Measurements from ENCODE around the gene UBL7. TPM values are rescaled to one million over a fixed set of nuclear protein-coding genes. Genes with fewer than 3 reads are reported as not detected.
A peak's percentile ranks its signal among the peaks of the same experiment; 100 is the strongest.

The UBL7 gene
- total RNA-seq, 1 donor: 42.7 TPM

DNA sequence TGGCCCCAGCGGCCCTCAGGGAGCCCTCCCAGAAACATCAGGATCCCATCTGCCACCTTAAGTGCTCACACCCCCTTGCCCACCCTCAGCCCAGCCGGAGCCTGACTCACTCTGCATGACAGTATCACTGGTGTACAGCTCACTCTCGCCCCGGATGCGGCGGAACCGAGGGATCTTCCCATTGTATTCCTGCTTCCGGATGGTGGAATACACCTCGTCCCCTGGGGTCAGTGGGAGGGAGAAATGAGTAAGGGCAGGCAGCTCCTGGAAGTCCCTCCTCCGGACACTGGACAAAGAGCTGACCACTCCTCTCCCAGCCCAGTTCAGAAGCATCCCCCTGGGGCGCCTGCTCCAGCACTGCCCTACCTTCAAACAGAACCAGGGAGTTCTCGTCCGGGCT, 43.7 kb downstream of the UBL7 start:
- DNase-seq (ENCODE audit: low read depth): peak; percentile 36
- TF ChIP-seq, protein P1, sequence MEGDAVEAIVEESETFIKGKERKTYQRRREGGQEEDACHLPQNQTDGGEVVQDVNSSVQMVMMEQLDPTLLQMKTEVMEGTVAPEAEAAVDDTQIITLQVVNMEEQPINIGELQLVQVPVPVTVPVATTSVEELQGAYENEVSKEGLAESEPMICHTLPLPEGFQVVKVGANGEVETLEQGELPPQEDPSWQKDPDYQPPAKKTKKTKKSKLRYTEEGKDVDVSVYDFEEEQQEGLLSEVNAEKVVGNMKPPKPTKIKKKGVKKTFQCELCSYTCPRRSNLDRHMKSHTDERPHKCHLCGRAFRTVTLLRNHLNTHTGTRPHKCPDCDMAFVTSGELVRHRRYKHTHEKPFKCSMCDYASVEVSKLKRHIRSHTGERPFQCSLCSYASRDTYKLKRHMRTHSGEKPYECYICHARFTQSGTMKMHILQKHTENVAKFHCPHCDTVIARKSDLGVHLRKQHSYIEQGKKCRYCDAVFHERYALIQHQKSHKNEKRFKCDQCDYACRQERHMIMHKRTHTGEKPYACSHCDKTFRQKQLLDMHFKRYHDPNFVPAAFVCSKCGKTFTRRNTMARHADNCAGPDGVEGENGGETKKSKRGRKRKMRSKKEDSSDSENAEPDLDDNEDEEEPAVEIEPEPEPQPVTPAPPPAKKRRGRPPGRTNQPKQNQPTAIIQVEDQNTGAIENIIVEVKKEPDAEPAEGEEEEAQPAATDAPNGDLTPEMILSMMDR (IDR thresholded peaks at IDR 0.05; ENCODE audit: insufficient read depth, low read depth, low read length): no peak
- no peak overlapping the region for H3K4me3 ChIP-seq (ENCODE audit: low read depth, low read length)

DNA sequence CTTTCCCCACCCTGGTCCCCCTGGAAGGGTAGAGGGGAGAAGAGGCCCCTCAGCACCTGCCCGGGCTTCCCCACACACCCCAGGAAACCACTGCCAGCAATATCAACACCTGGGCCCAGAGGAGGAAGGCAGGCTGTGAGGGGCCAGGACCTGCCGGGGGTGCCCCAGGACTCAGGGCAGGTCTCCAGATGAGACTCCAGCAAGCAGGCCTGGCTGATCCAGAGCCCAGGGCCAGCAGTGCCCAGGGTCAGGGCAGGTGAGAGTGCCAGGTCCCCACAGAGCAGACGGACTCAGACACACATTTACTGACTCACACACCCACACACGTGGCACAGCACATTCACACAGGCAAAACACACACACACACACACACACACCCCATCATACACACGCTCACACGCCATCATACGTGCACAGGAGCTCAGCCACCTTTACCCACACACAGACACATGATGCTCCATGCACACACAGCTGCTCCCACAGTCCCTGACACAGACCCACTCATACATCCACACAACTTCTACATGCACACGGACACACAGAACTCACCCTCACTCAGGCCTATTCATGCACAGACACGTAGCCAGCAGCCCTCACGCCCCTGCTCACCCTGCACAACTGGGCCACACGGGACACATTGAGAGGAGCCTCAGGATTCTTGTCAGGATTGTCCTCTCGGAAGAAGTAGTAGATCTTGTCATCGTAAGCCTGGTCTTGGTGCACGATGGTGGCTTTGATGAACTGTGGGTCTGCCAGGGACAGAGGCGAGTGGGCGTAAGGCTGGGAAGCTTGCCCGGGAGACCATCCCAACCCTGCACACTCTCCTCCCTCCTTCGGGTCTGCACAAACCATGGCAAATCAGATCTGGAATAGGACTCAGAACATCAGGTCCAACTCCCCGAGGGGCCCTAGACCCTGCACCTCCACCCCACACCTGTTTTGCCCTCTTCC, 44.7 kb downstream of the UBL7 start:
- no peak overlapping the region for H3K4me3 ChIP-seq (ENCODE audit: low read depth, low read length)
- no peak for DNase-seq (ENCODE audit: low read depth)
- TF ChIP-seq, protein P1 (IDR thresholded peaks at IDR 0.05; ENCODE audit: insufficient read depth, low read depth, low read length): no peak

DNA sequence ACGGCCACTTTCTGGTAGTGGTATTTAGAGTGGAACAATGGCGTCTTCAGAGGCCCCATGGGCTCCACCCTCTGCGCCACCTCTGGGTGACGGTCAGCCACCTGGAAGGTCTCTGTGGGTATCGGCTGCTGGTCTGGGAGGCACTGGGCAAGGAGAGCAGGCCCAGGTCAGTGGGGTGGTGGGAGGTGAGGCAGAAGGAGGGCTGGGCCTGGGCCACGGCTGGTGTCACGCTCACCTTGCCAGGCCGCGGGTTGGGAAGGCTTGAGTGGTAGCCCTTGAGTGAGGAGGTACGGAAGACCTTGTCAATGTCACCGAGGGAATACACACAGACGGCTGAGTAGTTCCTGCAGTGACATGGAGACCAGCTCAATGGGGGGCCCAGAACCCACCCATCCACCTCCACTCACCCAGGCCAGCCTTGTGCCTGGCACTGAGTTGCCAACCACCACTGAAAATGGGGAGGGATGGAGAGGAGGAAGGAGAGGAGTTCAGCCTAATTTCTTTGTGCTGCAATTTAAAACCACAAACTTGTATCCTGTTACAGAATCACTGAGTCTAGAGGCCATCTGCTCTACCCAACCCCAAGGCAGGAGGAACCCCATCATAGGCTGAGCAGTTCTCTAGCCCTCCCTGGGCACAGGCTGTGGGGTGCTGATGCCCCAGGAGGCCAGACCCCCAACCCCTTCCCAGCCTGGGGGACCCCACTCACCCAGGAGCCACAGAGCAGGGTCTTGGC, 46.2 kb downstream of the UBL7 start:
- TF ChIP-seq, protein P1 (IDR thresholded peaks at IDR 0.05; ENCODE audit: insufficient read depth, low read depth, low read length): no peak
- DNase-seq (ENCODE audit: low read depth): no peak
- no peak overlapping the region for H3K4me3 ChIP-seq (ENCODE audit: low read depth, low read length)

DNA sequence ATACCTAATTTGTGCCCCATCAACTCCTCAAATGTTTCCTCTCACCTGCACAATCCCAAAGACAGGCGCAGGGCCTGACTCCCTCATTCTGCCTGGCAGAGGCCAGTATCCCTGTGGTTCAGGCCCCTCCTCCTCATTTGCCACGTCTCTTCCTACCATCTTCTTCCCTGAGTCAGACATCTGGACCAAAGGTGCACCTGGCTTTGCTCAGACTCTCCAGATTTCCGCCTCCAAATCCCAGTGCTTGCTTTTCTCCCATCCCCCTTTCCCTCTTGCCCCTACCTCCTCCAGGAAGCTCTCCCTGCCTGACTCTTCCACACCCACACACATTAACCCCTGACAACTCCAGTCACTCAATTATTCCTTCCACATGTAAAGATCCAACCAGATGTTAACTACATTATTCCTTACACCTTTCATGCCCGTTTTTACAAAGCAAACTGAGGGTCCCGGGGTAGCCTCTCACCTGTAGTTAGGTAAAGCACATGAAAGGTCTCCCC, 46.8 kb downstream of the UBL7 start:
- TF ChIP-seq, protein P1 (IDR thresholded peaks at IDR 0.05; ENCODE audit: insufficient read depth, low read depth, low read length): no peak
- DNase-seq (ENCODE audit: low read depth): no peak
- no peak overlapping the region for H3K4me3 ChIP-seq (ENCODE audit: low read depth, low read length)

DNA sequence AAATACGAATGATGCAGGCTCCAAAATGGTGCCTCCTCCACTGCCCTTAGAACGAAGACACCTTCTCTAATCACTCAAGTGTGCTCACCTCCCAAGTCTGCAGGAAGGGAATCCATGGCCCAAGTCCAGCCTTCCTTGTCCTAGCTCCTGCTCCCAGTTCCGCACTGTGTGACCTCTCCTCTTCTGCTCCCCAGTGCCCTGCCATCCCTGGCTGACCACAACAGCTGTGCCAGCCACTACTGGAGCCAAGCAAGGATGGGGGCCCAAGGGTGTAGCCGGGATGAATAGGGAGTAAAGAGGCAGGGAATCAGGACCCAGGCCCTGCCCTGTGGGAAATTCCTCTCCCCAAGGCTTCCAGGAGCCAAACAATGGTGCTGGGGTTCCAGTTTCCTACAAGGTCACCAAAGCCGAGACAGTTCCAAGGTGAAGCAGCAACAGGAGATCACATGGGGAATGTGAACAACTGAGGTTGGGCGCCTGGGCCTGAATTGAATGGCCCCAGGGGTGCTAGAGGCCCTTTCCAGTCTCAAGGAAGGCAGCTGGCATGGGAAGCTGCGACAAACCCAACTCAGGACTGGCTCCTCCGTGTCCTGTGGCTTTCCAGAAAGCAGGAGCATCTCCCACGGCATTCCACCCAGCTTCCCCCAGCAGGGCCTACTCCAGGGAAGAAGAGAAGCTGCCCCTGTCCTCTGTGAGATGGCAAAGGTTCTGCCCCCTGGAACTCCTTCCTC, 47.4 kb downstream of the UBL7 start:
- TF ChIP-seq, protein P1 (IDR thresholded peaks at IDR 0.05; ENCODE audit: insufficient read depth, low read depth, low read length): no peak
- no peak for DNase-seq (ENCODE audit: low read depth)
- H3K4me3 ChIP-seq (ENCODE audit: low read depth, low read length): no peak overlapping the region

DNA sequence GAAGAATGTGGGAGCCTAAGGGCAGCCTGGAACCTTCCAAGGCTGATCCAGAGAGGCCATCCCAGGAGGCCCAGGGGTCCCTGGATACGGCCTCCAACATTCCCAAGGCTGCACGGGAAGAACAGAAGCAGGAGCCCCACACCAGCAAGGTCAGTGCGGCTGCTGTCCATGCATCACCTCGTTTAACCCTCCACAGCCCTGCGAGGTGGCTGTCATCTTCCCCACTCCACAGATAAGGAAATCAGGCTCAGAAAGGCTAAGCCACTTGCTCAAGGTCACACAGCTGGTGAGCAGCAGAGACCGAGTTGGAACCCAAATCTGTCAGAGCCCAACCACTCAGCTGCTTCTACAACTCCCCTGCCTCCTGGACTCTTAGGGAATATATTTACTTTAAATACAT, 48.8 kb downstream of the UBL7 start:
- TF ChIP-seq, protein P1 (IDR thresholded peaks at IDR 0.05; ENCODE audit: insufficient read depth, low read depth, low read length): no peak
- DNase-seq (ENCODE audit: low read depth): no peak
- H3K4me3 ChIP-seq (ENCODE audit: low read depth, low read length): no peak overlapping the region

Measured in fibroblast of villous mesenchyme (primary cell).